GM18868 (cell line): ENCODE results near the gene GFOD2.

Experiments
- ATAC-seq: cut with Tn5 transposase; IDR thresholded peaks from one replicate; pipeline ENCODE4 v1.9.1; 2021; ENCODE audit warnings: mild to moderate bottlenecking, moderate library complexity; ENCODE audit not compliant: unreplicated experiment

The GFOD2 gene

GRCh38 chr16:67660564-67661028 is 58.5 kb downstream of the GFOD2 start, which contains the start of gene PARD6A:
TSS of gene PARD6A (plus strand) at chr16:67660960. CDS start at chr16:67661039, 79 bp downstream.
- peak; percentile 78 for ATAC-seq

- ATAC-seq = peak; percentile 57
Observed at GRCh38 chr16:67659675-67660563, 59.2 kb downstream of the GFOD2 start, which contains the start of gene ACD. TSS of gene ACD (minus strand) at chr16:67660260. CDS start at chr16:67660220, 40 bp downstream.

- no peak for ATAC-seq
Observed at GRCh38 chr16:67658849-67659674, 60.1 kb downstream of the GFOD2 start.

GRCh38 chr16:67657751-67658518 is 61.2 kb downstream of the GFOD2 start:
- ATAC-seq = no peak

DNA sequence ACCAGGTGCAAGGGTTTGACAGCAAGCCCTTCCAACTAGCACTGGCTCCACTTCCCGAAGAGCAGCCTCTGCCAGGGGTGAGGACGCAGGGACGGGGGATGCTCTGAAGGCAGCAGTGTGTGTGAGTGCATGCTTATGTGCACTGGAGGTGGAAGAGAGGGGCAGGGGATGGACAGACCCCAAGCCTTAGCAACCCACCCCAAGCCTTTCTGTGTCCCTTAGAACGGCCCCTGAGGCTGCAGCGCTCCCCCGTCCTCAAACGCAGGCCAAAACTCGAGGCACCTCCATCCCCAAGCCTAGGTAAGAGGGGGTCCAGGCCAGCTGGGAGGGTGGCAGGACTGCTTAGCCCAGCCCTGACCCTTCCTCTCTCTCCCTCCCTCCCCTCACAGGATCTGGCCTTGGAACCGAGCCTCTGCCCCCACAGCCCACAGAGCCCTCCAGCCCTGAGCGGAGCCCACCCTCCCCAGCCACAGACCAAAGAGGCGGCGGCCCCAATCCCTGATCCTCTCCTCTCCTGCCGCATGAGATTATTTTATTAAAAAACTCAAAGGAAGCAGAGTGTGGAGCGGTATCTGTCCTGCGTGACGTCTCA is 62.0 kb downstream of the GFOD2 start:
- ATAC-seq = no peak

- ATAC-seq = no peak
Observed at GRCh38 chr16:67656344-67657016, 62.6 kb downstream of the GFOD2 start.

- ATAC-seq = no peak
Observed at GRCh38 chr16:67655363-67655762, 63.8 kb downstream of the GFOD2 start.

DNA sequence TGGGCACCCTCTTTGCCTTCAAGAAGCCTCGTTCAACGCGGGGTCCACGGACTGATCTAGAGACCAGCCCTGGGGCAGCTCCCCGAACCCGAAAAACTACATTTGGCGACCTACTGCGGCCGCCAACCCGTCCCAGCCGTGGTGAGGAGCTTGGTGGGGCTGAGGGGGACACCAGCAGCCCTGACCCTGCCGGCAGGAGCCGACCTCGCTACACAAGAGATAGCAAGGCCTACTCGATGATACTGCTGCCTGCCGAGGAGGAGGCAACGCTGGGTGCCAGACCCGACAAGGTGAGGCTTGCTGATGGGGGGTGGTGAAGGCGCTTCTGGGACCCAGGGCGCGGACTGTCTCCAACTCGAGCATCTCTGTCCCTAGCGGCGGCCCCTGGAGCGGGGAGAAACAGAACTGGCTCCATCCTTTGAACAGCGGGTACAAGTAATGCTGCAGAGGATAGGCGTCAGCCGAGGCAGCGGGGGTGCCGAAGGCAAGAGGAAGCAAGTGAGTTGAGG is 64.7 kb downstream of the GFOD2 start:
- ATAC-seq = no peak

GRCh38 chr16:67653789-67654402 is 65.2 kb downstream of the GFOD2 start:
- ATAC-seq = no peak

GRCh38 chr16:67653128-67653788 is 65.9 kb downstream of the GFOD2 start:
- no peak for ATAC-seq

DNA sequence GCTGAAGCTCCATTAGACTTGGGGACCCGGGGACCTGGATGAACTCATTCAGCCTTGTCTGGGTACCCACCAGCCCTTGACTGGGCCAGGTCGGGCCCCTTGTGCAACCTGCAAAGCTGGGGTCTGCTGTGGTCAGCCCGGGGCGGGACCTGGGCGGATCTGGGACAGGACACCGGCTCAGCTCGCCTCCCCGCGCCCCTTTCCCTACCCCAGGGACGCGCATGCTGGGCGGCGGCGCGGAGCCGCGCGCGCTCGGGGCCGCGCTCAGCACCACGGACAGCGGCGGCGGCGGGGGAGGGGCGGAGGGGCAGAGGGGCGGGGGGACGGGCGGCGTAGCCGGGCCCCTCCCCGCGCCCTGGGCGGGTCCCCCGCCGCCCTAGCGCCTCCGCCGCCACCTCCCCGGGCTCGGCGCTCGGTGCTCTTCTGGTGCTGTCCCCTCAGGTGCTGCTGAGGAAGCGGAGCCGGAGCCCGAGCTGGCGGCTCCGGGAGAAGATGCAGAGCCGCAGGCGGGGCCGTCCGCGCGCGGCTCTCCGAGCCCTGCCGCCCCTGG is 66.5 kb downstream of the GFOD2 start:
- ATAC-seq = no peak

- no peak for ATAC-seq
Observed at GRCh38 chr16:67651847-67652246, 67.3 kb downstream of the GFOD2 start.

- no peak for ATAC-seq
Observed at GRCh38 chr16:67651039-67651438, 68.1 kb downstream of the GFOD2 start.

GRCh38 chr16:67650023-67650422 is 69.1 kb downstream of the GFOD2 start:
- ATAC-seq = no peak

GRCh38 chr16:67649494-67649931 is 69.6 kb downstream of the GFOD2 start:
- no peak for ATAC-seq

DNA sequence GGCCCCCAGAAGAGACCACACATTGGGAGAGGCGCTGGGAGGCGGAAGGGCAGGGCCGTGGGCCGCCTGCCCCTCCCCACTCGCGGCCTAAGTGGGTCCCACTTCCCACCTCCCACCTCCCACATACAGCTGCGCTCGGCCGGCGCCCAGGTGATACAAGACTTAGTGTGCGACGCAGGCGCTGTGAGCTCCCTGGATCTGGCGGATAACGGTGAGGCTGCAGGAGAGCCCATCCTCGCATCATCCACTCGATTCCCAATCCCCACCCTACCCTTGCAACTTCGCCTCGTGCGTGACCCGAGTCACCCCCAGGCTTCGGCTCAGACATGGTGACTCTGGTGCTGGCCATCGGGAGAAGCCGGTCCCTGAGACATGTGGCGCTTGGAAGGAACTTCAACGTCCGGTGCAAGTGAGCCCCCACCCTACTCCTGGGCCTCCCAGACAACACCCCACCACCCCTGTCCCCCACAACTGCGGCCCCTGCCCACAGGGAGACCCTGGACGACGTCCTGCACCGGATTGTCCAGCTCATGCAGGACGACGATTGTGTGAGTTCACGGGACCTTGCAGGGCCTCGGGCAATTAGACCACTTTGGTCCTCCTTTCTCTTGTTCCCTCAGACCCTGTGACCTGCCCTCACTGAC is 70.2 kb downstream of the GFOD2 start:
- ATAC-seq = no peak

GRCh38 chr16:67648088-67648763 is 70.9 kb downstream of the GFOD2 start:
- no peak for ATAC-seq
